Duodenal mucosa (tissue), 2 donors: ENCODE data around the gene CHMP5.

Experiments
- H3K27ac ChIP-seq: one replicate; pipeline ENCODE4 v1.7.0; 2013; ENCODE audit warnings: low read depth, low read length
- H3K27me3 ChIP-seq, 2 donors: one replicate each; pipeline ENCODE4 v1.7.0; 2013; ENCODE audit warnings: low read length in 2 of 2, control low read depth in 1 of 2; ENCODE audit not compliant: insufficient read depth in 2 of 2, control insufficient read depth in 1 of 2
- H3K36me3 ChIP-seq, 2 donors: one replicate each; pipeline ENCODE4 v1.7.0; 2013; ENCODE audit warnings: low read length in 2 of 2, control low read depth in 1 of 2; ENCODE audit not compliant: insufficient read depth in 2 of 2, control insufficient read depth in 1 of 2
- H3K4me1 ChIP-seq, 2 donors: one replicate each; pipeline ENCODE4 v1.7.0; 2013; ENCODE audit warnings: low read length in 2 of 2, control low read depth in 1 of 2; ENCODE audit not compliant: insufficient read depth in 2 of 2, control insufficient read depth in 1 of 2
- H3K4me3 ChIP-seq, 2 donors: one replicate each; pipeline ENCODE4 v1.7.0; 2013; ENCODE audit warnings: low read length in 2 of 2, low read depth in 1 of 2
- H3K9ac ChIP-seq, 2 donors: one replicate each; pipeline ENCODE4 v1.7.0; 2013; ENCODE audit warnings: low read length in 2 of 2, low read depth in 1 of 2
- H3K9me3 ChIP-seq, 2 donors: one replicate each; pipeline ENCODE4 v1.7.0; 2013; ENCODE audit warnings: low read length in 2 of 2, control low read depth in 1 of 2; ENCODE audit not compliant: control insufficient read depth in 1 of 2

Gene CHMP5

GRCh38 chr9:33273266-33273971 is 8.6 kb downstream of the CHMP5 start:
- no peaks in the 10 kb centered on the region for H3K9me3 ChIP-seq
- peaks cover 36 to 78% of the 10 kb centered on the region in 2 donors for H3K36me3 ChIP-seq
- H3K9ac ChIP-seq = no peak overlapping the region
- H3K4me3 ChIP-seq = no peak overlapping the region
- peaks cover 0 to 5% of the 10 kb centered on the region in 2 donors for H3K4me1 ChIP-seq
- H3K27ac ChIP-seq = no peak overlapping the region
- no peaks in the 10 kb centered on the region for H3K27me3 ChIP-seq

DNA sequence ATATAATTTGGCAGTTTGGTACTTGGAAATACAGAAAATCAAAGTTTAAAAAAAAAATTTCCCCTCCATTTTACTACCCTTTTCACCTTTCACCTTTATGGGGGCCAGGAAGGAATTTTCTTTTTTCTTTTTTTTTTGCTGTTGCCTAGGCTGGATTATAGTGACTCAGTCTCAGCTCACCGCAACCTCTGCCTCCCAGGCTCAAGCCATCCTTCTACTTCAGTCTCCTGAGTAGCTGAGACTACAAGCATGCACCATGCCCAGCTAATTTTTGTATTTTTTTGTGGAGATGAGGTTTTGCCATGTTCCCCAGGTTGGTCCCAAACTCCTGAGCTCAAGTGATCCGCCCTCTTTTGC is 9.1 kb downstream of the CHMP5 start:
- H3K36me3 ChIP-seq = peaks cover 41 to 81% of the 10 kb centered on the region in 2 donors
- no peaks in the 10 kb centered on the region for H3K9me3 ChIP-seq
- H3K27me3 ChIP-seq = no peaks in the 10 kb centered on the region
- H3K4me3 ChIP-seq = no peak overlapping the region
- no peak overlapping the region for H3K27ac ChIP-seq
- no peak overlapping the region for H3K9ac ChIP-seq
- H3K4me1 ChIP-seq = peaks cover 0 to 5% of the 10 kb centered on the region in 2 donors

DNA sequence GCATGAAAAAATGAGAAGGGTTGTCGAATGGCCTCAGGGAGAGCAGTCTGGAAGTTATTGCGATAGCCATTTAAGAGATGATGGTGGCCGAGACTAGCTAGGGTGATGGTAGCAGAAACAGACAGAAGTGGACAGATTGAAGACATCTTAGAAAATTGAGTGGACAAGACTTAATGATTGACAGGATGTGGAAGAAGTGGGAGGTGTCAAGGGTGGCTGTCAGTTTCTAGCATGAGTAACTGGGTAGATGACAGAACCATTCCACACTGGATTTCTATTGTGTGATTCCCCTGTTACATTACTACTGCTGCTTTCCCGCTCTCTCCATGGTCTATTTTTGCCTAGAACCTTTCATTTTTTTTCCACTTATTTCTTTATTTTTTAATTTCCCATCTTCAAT is 12.6 kb downstream of the CHMP5 start:
- H3K4me1 ChIP-seq = no peaks in the 10 kb centered on the region

GRCh38 chr9:33285502-33285901 is 20.7 kb downstream of the CHMP5 start:
- Histone ChIP-seq H3K4me1 (peaks cover 0 to 9% of the 10 kb centered on the region in 2 donors), H3K27me3 (no peaks in the 10 kb centered on the region), H3K4me3 (no peak overlapping the region), H3K9ac (no peak overlapping the region), H3K36me3 (peaks cover 12 to 21% of the 10 kb centered on the region in 2 donors), H3K27ac (no peak overlapping the region), H3K9me3 (no peaks in the 10 kb centered on the region)

More for the DNA sequence above, 12.6 kb downstream of the CHMP5 start:
- H3K9ac ChIP-seq = no peak overlapping the region
- no peak overlapping the region for H3K4me3 ChIP-seq
- no peaks in the 10 kb centered on the region for H3K27me3 ChIP-seq
- H3K36me3 ChIP-seq = peaks cover 47 to 76% of the 10 kb centered on the region in 2 donors
- H3K9me3 ChIP-seq = no peaks in the 10 kb centered on the region
- no peak overlapping the region for H3K27ac ChIP-seq

GRCh38 chr9:33287087-33287490 is 22.2 kb downstream of the CHMP5 start:
- H3K9ac ChIP-seq = no peak overlapping the region
- H3K36me3 ChIP-seq = peaks cover 5 to 11% of the 10 kb centered on the region in 2 donors
- no peaks in the 10 kb centered on the region for H3K9me3 ChIP-seq
- H3K4me3 ChIP-seq = no peak overlapping the region
- H3K4me1 ChIP-seq = peaks cover 11 to 20% of the 10 kb centered on the region in 2 donors
- no peak overlapping the region for H3K27ac ChIP-seq
- H3K27me3 ChIP-seq = no peaks in the 10 kb centered on the region

DNA sequence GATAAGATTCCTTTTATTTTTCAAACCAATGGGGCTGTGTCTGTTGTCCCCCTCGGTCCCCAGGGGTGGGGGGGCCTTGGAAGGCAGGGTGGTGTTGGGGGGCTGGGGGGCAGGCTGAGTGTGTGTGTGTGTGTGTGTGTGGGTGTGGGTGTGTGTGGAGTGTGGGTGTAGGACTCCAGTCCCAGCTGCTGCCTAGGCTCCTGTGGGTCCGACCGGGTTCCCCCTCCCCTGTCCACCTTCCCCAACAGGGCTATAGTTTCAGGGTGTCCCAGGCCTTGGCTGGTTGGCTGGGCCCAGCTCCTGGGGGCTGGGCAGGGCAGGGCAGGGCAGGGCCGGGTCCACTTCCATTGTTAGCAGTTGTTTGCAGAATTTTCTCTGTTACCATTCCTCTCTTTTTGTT is 23.4 kb downstream of the CHMP5 start:
- Histone ChIP-seq H3K4me3 (no peak overlapping the region), H3K27ac (no peak overlapping the region), H3K9ac (no peak overlapping the region), H3K27me3 (no peaks in the 10 kb centered on the region), H3K36me3 (no peaks in the 10 kb centered on the region), H3K4me1 (peaks cover 17 to 31% of the 10 kb centered on the region in 2 donors), H3K9me3 (no peaks in the 10 kb centered on the region)

GRCh38 chr9:33288828-33289483 is 24.1 kb downstream of the CHMP5 start:
- H3K36me3 ChIP-seq = no peaks in the 10 kb centered on the region
- H3K9ac ChIP-seq = peak overlapping the region in 1 of 2 donors; percentile 99
- no peaks in the 10 kb centered on the region for H3K27me3 ChIP-seq
- H3K9me3 ChIP-seq = no peaks in the 10 kb centered on the region
- peaks cover 23 to 38% of the 10 kb centered on the region in 2 donors for H3K4me1 ChIP-seq
- H3K4me3 ChIP-seq = peak overlapping the region in 1 of 2 donors; percentile 99
- no peak overlapping the region for H3K27ac ChIP-seq

DNA sequence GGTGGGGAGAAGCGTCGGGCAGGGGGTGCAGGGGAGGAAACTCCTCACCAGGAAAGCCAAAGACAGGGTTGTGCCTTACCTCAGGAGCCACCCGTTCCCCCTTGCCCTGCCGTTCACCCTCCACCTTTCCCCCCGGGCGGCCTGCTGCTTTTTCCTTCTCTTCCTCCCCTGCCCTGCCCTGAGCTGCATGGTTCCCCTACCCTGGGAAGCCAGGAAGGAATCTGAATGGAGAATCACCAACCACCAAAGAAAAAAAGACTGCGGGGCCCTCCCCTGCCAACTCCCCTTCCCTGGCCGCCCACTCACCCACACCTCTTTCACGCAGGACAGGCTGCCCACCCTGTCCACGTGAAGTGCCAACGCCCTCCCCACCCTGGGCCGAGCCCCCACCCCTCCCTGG is 24.6 kb downstream of the CHMP5 start:
- Histone ChIP-seq H3K9me3 (no peaks in the 10 kb centered on the region), H3K27me3 (no peaks in the 10 kb centered on the region), H3K4me3 (peak overlapping the region; percentile 98 to 99), H3K27ac (peak overlapping the region; percentile 99), H3K9ac (peak overlapping the region; percentile 63 to 99), H3K4me1 (peaks cover 28 to 43% of the 10 kb centered on the region in 2 donors), H3K36me3 (peaks cover 0 to 3% of the 10 kb centered on the region in 2 donors)

DNA sequence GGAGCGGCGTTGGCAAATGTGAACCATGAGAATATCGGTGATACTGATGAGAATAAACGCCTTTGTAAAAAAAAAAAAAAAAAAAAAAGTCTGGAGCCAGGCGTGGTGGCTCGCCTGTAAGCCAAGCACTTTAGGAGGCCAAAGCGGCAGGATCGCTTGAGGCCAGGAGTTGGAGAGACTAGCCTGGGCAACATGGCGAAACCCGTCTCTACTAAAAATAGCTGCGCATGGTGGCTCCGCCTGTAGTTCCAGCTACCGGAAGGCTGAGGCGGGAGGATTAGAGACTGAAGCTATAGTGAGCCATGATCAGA is 25.0 kb downstream of the CHMP5 start:
- Histone ChIP-seq H3K27me3 (no peaks in the 10 kb centered on the region), H3K4me3 (peak overlapping the region; percentile 98 to 99), H3K36me3 (peaks cover 4 to 6% of the 10 kb centered on the region in 2 donors), H3K9me3 (no peaks in the 10 kb centered on the region), H3K27ac (peak overlapping the region; percentile 99), H3K9ac (peak overlapping the region; percentile 69 to 99), H3K4me1 (peaks cover 32 to 47% of the 10 kb centered on the region in 2 donors)

- H3K36me3 ChIP-seq = peaks cover 8 to 12% of the 10 kb centered on the region in 2 donors
- H3K27me3 ChIP-seq = no peaks in the 10 kb centered on the region
- peak within 1 kb of the TSS; percentile 98 to 99 for H3K4me3 ChIP-seq
- H3K4me1 ChIP-seq = peaks cover 38 to 50% of the 10 kb centered on the region in 2 donors
- peak within 1 kb of the TSS; percentile 99 for H3K9ac ChIP-seq
- H3K9me3 ChIP-seq = no peaks in the 10 kb centered on the region
- H3K27ac ChIP-seq = peak within 1 kb of the TSS; percentile 99
Observed at GRCh38 chr9:33290247-33291030, 25.6 kb downstream of the CHMP5 start, which contains the start of gene NFX1. TSS of gene NFX1 (plus strand) at chr9:33290516. CDS start at chr9:33290573, 57 bp downstream.
